LNCaP clone FGC (cell line): ENCODE results near the gene SELENOI.
A peak's percentile ranks its signal among the peaks of the same experiment; 100 is the strongest.
"Not testable (repeated sequence)": the region's sequence is repeated elsewhere in the genome, so short reads cannot be mapped to it uniquely, and the experiment has no call there.

ENCODE experiments used
- DNase-seq: peaks from one replicate; pipeline ENCODE4 v3.0.0-alpha.2; 2011; ENCODE audit warnings: low read depth
- H3K4me3 ChIP-seq: 2 replicates; pipeline ENCODE4 v1.5.1; 2011; ENCODE audit warnings: mild to moderate bottlenecking, low read depth, low read length, control low read depth
- TF ChIP-seq, protein P1 (sequence below): IDR thresholded peaks from 2 replicates; pipeline ENCODE4 v1.5.1; 2012; ENCODE audit warnings: mild to moderate bottlenecking; ENCODE audit not compliant: control insufficient read depth, insufficient read depth; ENCODE audit errors: extremely low read depth

The SELENOI gene

DNA sequence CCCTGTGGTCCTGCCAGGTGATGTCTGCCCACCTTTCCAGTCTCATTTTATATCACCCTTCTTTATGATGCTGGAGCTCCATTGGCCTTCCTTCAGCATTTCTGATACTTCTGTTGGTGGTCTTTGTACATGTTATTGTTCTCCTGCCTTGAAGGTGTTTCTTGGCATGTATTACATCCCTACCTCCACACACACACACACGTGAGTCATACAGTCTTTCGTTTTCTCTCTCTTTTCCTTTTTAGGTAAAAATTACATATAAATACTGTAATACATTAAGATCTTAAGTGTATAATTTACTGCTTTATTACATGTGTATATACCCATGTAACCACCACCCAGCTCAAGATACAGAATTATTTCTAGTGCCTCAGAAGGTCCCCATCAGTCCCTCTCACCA lies 10.8 kb downstream of the SELENOI start:
- H3K4me3 ChIP-seq = no peak overlapping the region
- DNase-seq = no peak
- TF ChIP-seq, protein P1, sequence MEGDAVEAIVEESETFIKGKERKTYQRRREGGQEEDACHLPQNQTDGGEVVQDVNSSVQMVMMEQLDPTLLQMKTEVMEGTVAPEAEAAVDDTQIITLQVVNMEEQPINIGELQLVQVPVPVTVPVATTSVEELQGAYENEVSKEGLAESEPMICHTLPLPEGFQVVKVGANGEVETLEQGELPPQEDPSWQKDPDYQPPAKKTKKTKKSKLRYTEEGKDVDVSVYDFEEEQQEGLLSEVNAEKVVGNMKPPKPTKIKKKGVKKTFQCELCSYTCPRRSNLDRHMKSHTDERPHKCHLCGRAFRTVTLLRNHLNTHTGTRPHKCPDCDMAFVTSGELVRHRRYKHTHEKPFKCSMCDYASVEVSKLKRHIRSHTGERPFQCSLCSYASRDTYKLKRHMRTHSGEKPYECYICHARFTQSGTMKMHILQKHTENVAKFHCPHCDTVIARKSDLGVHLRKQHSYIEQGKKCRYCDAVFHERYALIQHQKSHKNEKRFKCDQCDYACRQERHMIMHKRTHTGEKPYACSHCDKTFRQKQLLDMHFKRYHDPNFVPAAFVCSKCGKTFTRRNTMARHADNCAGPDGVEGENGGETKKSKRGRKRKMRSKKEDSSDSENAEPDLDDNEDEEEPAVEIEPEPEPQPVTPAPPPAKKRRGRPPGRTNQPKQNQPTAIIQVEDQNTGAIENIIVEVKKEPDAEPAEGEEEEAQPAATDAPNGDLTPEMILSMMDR = no peak

DNA sequence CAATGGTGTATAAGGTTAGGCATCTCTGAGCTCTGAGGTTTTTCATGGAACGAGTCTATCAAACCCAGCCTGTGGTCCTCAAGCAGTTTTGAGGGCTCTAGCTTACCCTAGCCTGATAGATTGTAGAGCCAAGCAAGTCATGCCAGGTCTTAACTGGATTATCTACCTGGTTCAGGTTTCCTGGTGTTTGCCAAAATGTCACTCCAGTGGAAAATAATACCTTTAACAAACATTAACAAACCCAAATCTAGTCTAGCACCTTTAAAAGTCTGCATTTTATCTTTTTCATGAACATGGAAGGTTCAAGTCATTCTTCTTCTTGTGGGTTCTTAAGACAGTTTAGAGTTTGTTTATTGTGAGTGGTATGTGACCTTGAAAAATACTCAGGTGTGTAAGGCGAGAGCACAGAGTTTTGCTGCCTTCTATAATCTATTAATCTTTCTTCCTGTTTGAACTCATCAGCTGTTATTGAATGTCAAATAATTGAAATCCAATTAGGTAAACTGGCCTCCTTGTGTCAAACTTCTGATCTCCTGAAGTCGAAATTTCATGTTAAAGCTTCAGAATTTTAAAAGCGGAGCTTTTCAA lies 14.0 kb downstream of the SELENOI start:
- no peak for DNase-seq

DNA sequence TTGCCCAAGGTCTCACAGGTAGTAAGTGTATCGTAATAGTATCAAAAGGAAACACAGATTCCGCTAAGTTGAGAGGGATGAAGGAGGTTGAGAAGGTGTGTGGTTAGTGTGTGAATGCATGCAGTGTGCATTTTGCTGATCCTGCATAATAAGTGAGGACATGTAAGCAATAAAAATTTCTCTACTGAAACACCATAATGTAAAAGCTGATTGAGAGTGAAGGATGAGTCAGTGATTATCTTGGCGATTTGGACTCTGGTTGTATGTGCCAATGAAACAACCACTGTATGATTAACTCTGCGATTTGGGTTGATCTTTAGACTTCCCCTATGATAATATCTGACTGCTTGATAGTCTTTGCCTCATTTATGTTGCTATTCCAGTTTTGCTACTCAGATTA lies 17.4 kb downstream of the SELENOI start:
- TF ChIP-seq, protein P1 = no peak
- peak; percentile 54 for DNase-seq
- no peak overlapping the region for H3K4me3 ChIP-seq

More for the DNA sequence above, 14.0 kb downstream of the SELENOI start:
- H3K4me3 ChIP-seq = no peak overlapping the region
- TF ChIP-seq, protein P1 = no peak

DNA sequence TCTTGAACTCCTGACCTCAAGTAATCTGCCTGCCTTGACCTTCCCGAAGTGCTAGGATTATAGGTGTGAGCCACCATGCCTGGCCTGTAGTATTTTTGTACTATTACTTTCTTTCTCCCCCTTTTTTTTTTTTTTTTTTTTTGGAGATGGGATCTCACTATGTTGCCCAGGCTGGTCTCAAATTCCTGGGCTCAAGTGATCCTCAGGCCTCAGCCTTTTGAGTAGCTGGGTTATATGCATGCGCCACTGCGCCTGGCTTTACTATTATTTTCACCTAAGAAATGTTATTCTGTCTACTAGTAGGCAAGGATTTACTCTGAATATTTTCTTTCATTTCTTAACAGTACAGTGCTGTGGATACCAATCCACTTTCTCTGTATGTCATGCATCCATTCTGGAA lies 18.0 kb downstream of the SELENOI start:
- TF ChIP-seq, protein P1 = no peak
- DNase-seq = no peak
- no peak overlapping the region for H3K4me3 ChIP-seq

DNA sequence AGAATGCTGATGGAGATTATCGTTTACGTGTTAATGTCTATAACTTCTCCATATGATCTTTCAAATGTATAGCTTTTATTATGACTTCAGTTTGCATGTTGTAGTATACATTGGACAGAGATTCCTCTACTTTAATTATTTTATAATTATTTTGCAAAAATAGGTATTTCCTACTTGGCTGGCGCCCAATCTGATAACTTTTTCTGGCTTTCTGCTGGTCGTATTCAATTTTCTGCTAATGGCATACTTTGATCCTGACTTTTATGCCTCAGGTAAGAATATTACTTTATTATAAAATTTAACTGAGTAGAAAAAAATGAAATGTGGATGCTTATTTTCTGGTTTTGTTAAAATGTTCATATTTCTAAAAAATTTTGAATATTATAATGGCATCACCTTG lies 18.7 kb downstream of the SELENOI start:
- no peak overlapping the region for H3K4me3 ChIP-seq
- TF ChIP-seq, protein P1 = no peak
- no peak for DNase-seq

DNA sequence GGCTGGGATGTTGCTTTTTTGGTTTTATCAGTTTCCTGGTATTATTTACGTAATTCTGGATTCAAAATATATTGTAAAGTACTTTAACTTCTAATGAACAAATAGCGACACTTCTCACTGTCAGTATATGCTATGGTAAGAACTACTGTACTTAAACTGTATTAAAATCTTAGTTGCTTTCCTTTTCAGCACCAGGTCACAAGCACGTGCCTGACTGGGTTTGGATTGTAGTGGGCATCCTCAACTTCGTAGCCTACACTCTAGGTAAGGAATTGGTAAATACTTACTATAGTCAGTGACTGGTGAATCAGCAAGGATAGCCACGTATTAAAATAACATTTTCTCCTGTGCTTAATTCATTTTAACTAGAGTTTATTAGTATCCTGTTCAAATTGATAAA lies 21.0 kb downstream of the SELENOI start:
- no peak for DNase-seq
- TF ChIP-seq, protein P1 = no peak
- no peak overlapping the region for H3K4me3 ChIP-seq

DNA sequence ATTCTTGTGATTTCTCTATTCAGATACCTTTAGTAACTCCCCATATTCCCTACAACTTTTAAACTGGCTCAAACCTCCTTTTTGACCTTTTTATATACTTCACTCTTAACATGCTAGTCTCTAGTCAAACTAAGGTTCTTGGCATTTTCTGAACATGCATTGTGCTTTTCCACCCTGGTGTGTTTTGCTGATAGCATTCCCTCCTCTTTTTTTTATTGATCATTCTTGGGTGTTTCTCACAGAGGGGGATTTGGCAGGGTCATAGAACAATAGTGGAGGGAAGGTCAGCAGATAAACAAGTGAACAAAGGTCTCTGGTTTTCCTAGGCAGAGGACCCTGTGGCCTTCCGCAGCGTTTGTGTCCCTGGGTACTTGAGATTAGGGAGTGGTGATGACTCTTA lies 23.7 kb downstream of the SELENOI start:
- DNase-seq, H3K4me3 ChIP-seq: not testable (repeated sequence)

DNA sequence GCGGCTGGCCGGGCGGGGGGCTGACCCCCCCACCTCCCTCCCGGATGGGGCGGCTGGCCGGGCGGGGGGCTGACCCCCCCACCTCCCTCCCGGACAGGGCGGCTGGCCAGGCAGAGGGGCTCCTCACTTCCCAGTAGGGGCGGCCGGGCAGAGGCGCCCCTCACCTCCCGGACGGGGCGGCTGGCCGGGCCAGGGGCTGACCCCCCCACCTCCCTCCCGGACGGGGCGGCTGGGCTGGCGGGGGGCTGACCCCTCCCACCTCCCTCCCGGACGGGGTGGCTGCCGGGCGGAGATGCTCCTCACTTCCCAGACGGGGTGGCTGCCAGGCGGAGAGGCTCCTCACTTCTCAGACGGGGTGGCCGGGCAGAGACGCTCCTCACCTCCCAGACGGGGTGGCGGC lies 25.0 kb downstream of the SELENOI start:
- DNase-seq, H3K4me3 ChIP-seq: not testable (repeated sequence)
